K562 treated with DMSO at 1 percent for 48 hours (cell line): Measurements from ENCODE around the gene DPP7. TPM values are rescaled to one million over a fixed set of nuclear protein-coding genes. Genes with fewer than 3 reads are reported as not detected.

Source experiments
- total RNA-seq: library from RNA; unstranded; fragments of 300-600 nt; gene quantifications from 2 replicates; pipeline ENCODE4 v1.2.3, GENCODE V29; 2022; ENCODE audit warnings: low replicate concordance; ENCODE audit errors: extremely low read depth

Gene DPP7
- not detected in 2 replicates for total RNA-seq

DNA sequence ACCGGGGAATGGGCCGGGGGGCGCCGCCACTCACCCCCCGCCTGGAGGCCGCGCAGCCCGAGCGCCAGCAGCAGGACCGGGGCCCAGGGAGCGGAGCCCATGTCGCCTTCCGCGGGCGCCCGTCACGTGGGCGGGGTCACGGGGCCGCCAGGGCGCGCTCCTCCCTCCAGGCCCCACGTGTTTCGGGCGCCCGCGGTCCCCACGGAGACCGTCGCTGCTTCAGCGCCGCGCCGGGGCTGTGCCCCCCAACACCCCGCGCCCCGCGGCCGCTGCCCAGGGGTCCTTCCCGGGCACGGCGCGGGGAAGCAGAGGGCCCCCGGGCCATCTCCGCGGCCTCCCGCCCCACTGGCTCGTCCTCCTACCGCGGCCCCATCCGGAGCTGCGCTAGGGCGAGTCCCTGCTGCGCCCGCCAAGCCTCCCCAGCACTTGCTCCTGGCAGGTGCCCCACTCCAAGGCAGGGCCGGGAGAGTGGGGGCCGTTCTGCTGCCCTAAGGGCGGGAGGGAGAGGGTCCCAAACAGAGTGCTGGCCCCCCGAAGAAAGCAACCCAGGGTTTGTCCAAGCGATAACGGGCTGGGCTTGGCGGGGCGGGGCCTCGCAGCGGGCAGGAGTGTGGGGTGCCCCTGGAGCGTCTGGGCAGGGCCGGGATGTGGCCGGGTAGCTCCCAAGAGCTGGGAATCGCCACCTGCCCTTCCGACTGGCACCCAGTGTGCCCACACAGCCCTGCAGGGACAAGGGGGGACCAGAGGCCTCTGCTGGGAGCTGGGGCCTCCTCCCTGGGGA lies at the start of gene DPP7:
Gene DPP7 (minus strand): TSS at position 121 of the 781 bp plus-strand sequence. CDS start 20 bp downstream, at position 101.

GRCh38 chr9:137138722-137139467 lies 24.4 kb upstream of the DPP7 start, which contains the start of gene GRIN1:
Gene GRIN1, plus strand, starts transcription at chr9:137139154. Its CDS starts 333 bp downstream, at chr9:137139487.

DNA sequence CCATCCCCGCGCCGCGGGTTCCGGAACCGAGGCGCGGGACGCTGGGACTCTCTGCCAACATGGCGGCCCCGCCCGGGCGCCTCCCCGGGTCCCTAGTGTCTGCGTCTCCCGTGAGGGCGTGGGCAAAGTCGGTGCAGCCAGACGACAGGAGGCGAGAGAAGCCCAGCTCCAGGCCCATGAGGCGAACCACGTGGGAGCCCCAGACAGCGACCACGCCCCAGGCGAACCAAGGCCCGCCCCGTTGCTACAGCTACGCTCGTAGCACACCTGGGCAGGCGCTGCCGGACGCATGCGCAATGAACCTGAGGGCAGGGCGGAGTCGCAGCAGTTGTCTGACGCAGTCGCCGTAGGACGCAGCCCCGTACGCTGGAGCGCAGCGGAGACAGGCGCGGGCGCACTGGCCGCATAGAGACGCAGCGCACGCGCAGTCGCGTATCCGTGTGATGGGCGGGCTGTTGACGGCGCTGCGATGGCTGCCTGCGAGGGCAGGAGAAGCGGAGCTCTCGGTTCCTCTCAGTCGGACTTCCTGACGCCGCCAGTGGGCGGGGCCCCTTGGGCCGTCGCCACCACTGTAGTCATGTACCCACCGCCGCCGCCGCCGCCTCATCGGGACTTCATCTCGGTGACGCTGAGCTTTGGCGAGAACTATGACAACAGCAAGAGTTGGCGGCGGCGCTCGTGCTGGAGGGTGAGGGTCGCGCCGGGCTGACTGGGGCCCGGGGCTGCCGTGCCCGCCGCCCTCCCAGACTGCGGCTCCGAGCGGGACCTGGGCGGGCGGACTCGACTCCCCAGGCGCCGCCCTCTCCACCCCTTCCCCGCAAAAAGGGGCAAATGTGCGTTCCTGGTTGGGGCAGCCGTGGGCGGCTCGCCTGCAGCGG lies 27.8 kb downstream of the DPP7 start, which contains the start of gene MAN1B1:
Gene MAN1B1 (plus strand): TSS at position 455 of the 878 bp plus-strand sequence. CDS start 15 bp downstream, at position 470.

GRCh38 chr9:137077010-137077747 lies 37.4 kb downstream of the DPP7 start, which contains the start of gene UAP1L1:
Gene UAP1L1, plus strand, starts transcription at chr9:137077517. Its CDS starts 16 bp downstream, at chr9:137077533.

GRCh38 chr9:137070201-137070905 lies 44.2 kb downstream of the DPP7 start, which contains the start of gene SAPCD2:
Gene SAPCD2, minus strand, starts transcription at chr9:137070557. Its CDS starts 97 bp downstream, at chr9:137070460.

Other genes with a start within 250 kb of the DPP7 start
- not detected in 2 replicates for gene EDF1, start 248.4 kb downstream of the DPP7 start, total RNA-seq
- not detected in 2 replicates for gene TRAF2, start 228.2 kb downstream of the DPP7 start, total RNA-seq
- gene FBXW5, start 170.0 kb downstream of the DPP7 start, total RNA-seq = not detected in 2 replicates
- not detected in 2 replicates for gene C8G, start 169.5 kb downstream of the DPP7 start, total RNA-seq
- gene LCN12, start 162.5 kb downstream of the DPP7 start, total RNA-seq = not detected in 2 replicates
- not detected in 2 replicates for gene PTGDS, start 137.2 kb downstream of the DPP7 start, total RNA-seq
- gene LCNL1, start 131.7 kb downstream of the DPP7 start, total RNA-seq = not detected in 2 replicates
- gene PAXX, start 122.3 kb downstream of the DPP7 start, total RNA-seq = not detected in 2 replicates
- not detected in 2 replicates for gene CLIC3, start 118.2 kb downstream of the DPP7 start, total RNA-seq
- gene ABCA2, start 86.5 kb downstream of the DPP7 start, total RNA-seq = not detected in 2 replicates
- not detected in 2 replicates for gene FUT7, start 82.6 kb downstream of the DPP7 start, total RNA-seq
- gene NPDC1, start 68.6 kb downstream of the DPP7 start, total RNA-seq = not detected in 2 replicates
- gene ENTPD2, start 60.7 kb downstream of the DPP7 start, total RNA-seq = not detected in 2 replicates
- not detected in 2 replicates for gene SAPCD2, start 44.2 kb downstream of the DPP7 start, total RNA-seq
- not detected in 2 replicates for gene UAP1L1, start 37.2 kb downstream of the DPP7 start, total RNA-seq
- 167 TPM in 1 of 2 replicates, not detected in the other for gene MAN1B1, start 27.7 kb downstream of the DPP7 start, total RNA-seq
- not detected in 2 replicates for gene GRIN1, start 24.4 kb upstream of the DPP7 start, total RNA-seq
- gene LRRC26, start 55.3 kb upstream of the DPP7 start, total RNA-seq = not detected in 2 replicates
- not detected in 2 replicates for gene TMEM210, start 57.3 kb upstream of the DPP7 start, total RNA-seq
- gene ANAPC2, start 73.8 kb upstream of the DPP7 start, total RNA-seq = not detected in 2 replicates
- not detected in 2 replicates for gene SSNA1, start 73.9 kb upstream of the DPP7 start, total RNA-seq
- gene TPRN, start 86.0 kb upstream of the DPP7 start, total RNA-seq = not detected in 2 replicates
- not detected in 2 replicates for gene TMEM203, start 90.9 kb upstream of the DPP7 start, total RNA-seq
- gene NDOR1, start 91.0 kb upstream of the DPP7 start, total RNA-seq = not detected in 2 replicates
- not detected in 2 replicates for gene RNF208, start 107.5 kb upstream of the DPP7 start, total RNA-seq
- not detected in 2 replicates for gene CYSRT1, start 110.4 kb upstream of the DPP7 start, total RNA-seq
- gene RNF224, start 112.8 kb upstream of the DPP7 start, total RNA-seq = not detected in 2 replicates
- not detected in 2 replicates for gene SLC34A3, start 116.2 kb upstream of the DPP7 start, total RNA-seq
- 943 TPM in 1 of 2 replicates, not detected in the other for gene TUBB4B, start 126.6 kb upstream of the DPP7 start, total RNA-seq
- not detected in 2 replicates for gene STPG3, start 136.6 kb upstream of the DPP7 start, total RNA-seq
- gene NELFB, start 140.6 kb upstream of the DPP7 start, total RNA-seq = not detected in 2 replicates
- 87.0 TPM in 1 of 2 replicates, not detected in the other for gene TOR4A, start 163.0 kb upstream of the DPP7 start, total RNA-seq
- not detected in 2 replicates for gene NRARP, start 187.5 kb upstream of the DPP7 start, total RNA-seq